Activated CD4-positive, alpha-beta T cell treated with anti-CD3 and anti-CD28 coated beads, Interleukin-2, amount 50 U/mL, for 48 hours (primary cell): ENCODE measurements around the gene KRT13.

ENCODE experiments used
- DNase-seq, 2 experiments: peaks; one replicate each; pipeline ENCODE4 v3.0.0-alpha.2; 2020

Gene KRT13

GRCh38 chr17:41463746-41464145 is 41.7 kb downstream of the KRT13 start:
- no peak for DNase-seq

- no peak for DNase-seq
These were observed 42.7 kb downstream of the KRT13 start for GRCh38 chr17:41462705-41463104.

GRCh38 chr17:41457676-41458075 is 47.7 kb downstream of the KRT13 start:
- DNase-seq = no peak

- DNase-seq = no peak
These were observed 49.2 kb downstream of the KRT13 start for GRCh38 chr17:41456204-41456603.

GRCh38 chr17:41455236-41455635 is 50.2 kb downstream of the KRT13 start:
- no peak for DNase-seq

GRCh38 chr17:41453066-41453465 is 52.3 kb downstream of the KRT13 start:
- no peak for DNase-seq

- DNase-seq = no peak
These were observed 53.1 kb downstream of the KRT13 start for GRCh38 chr17:41452281-41452680.

GRCh38 chr17:41451154-41451728 is 54.2 kb downstream of the KRT13 start:
- DNase-seq = no peak
